K562 (cell line): ENCODE measurements around the gene SCO1. TPM values are rescaled to one million over a fixed set of nuclear protein-coding genes. Genes with fewer than 3 reads are reported as not detected.

ENCODE experiments used
- ATAC-seq: fragments of 200-7000 bp; cut with Tn5 transposase; 3 replicates; pipeline ENCODE4 v1.9.1; 2020; ENCODE audit warnings: moderate library complexity
- BruUV-seq: library from RNA; stranded (reverse); fragments of 400-500 nt; replicated peaks from 2 replicates; lab custom pipeline; 2021; lab: Mats Ljungman, UMichigan
- CTCF ChIA-PET: fragments of 300-600 bp; formaldehyde crosslinking; extraction: SDS; loops from one replicate; lab custom pipeline; 2021; ENCODE audit warnings: low intra/inter-chr PET ratio; lab: Yijun Ruan, JAX
- POLR2A ChIA-PET: fragments of 300-600, 350-650 bp; sonication (Branson Sonifier 250); formaldehyde crosslinking; extraction: SDS; loops from one replicate; lab custom pipeline; 2021; ENCODE audit warnings: antibody characterized with exemption, inconsistent platforms; lab: Yijun Ruan, JAX
- DNase-seq, 4 experiments: peaks; one replicate each; pipeline versions ENCODE4 v3.0.0 to v3.0.0-alpha.2; 2011 to 2018; ENCODE audit warnings: low spot score in 3 of 4, mixed read lengths in 3 of 4; ENCODE audit errors: extremely low read depth in 1 of 4
- FAIRE-seq: peaks from 2 replicates; lab custom pipeline; 2011; peaks lifted over from hg19 to GRCh38; lab: Jason Lieb, UNC
- H2AFZ ChIP-seq: 2 replicates; pipeline ENCODE4 v1.6.0; 2011; ENCODE audit warnings: low read depth, low read length, control low read depth, inconsistent platforms
- H3K27ac ChIP-seq: fragments of 200-600 bp; 3 replicates; pipeline ENCODE4 v1.8.0; 2011; ENCODE audit warnings: low read depth, mild to moderate bottlenecking, control low read depth, inconsistent platforms, low read length, moderate library complexity, mixed read lengths; ENCODE audit errors: extremely low read depth
- H3K27me3 ChIP-seq, 2 experiments: fragments of 300-600 bp in 1 of 2; 2 replicates in 1 of 2; 3 replicates in 1 of 2; pipeline versions ENCODE4 v1.6.0 to v1.8.0; 2011; ENCODE audit warnings: inconsistent platforms in 2 of 2, low read length in 2 of 2, mild to moderate bottlenecking in 1 of 2, mixed read lengths in 1 of 2, moderate library complexity in 1 of 2; ENCODE audit not compliant: control insufficient read depth in 2 of 2, insufficient read depth in 2 of 2
- H3K36me3 ChIP-seq: fragments of 300-600 bp; 3 replicates; pipeline ENCODE4 v1.8.0; 2011; ENCODE audit warnings: mild to moderate bottlenecking, low read length, inconsistent platforms; ENCODE audit not compliant: control insufficient read depth, insufficient read depth
- H3K4me1 ChIP-seq, 2 experiments: fragments of 200-600 bp in 1 of 2; replicated peaks in 1 of 2; 2 replicates in 1 of 2; 3 replicates in 1 of 2; pipeline versions ENCODE4 v1.5.1 to v1.8.0; 2011; ENCODE audit warnings: inconsistent platforms in 2 of 2, low read length in 2 of 2, mild to moderate bottlenecking in 1 of 2, mixed read lengths in 1 of 2, moderate library complexity in 1 of 2; ENCODE audit not compliant: control insufficient read depth in 2 of 2, insufficient read depth in 2 of 2
- H3K4me2 ChIP-seq: 2 replicates; pipeline ENCODE4 v1.6.1; 2011; ENCODE audit warnings: low read length, control low read depth, inconsistent platforms, mixed read lengths; ENCODE audit not compliant: insufficient read depth
- H3K4me3 ChIP-seq: fragments of 200-600 bp; sonication (generic), shearing (Covaris generic); 2 replicates; pipeline ENCODE4 v1.5.1; 2016; ENCODE audit warnings: control low read depth, inconsistent platforms
- H3K79me2 ChIP-seq: fragments of 200-600 bp; 3 replicates; pipeline ENCODE4 v1.8.0; 2011; ENCODE audit warnings: low read length, inconsistent platforms; ENCODE audit not compliant: control insufficient read depth, insufficient read depth
- H3K9ac ChIP-seq, 2 experiments: 2 replicates each; pipeline versions ENCODE4 v1.6.0 to v1.6.1; 2011; ENCODE audit warnings: low read depth in 2 of 2, low read length in 2 of 2, control low read depth in 1 of 2, inconsistent platforms in 1 of 2, mild to moderate bottlenecking in 1 of 2, mixed read lengths in 1 of 2; ENCODE audit not compliant: insufficient read depth in 1 of 2
- H3K9me1 ChIP-seq: one replicate; pipeline ENCODE4 v1.6.0; 2011; ENCODE audit warnings: inconsistent platforms, mild to moderate bottlenecking, low read length, moderate library complexity; ENCODE audit not compliant: control insufficient read depth, insufficient read depth
- H3K9me3 ChIP-seq: replicated peaks from 2 replicates; pipeline ENCODE4 v1.5.1; 2011; ENCODE audit warnings: low read depth, low read length, inconsistent platforms; ENCODE audit not compliant: control insufficient read depth, insufficient read depth
- H4K20me1 ChIP-seq: replicated peaks from 2 replicates; pipeline ENCODE4 v1.6.1; 2011; ENCODE audit warnings: low read length, inconsistent platforms, mixed read lengths; ENCODE audit not compliant: control insufficient read depth, insufficient read depth
- ESRRA ChIP-seq: fragments of 450-650 bp; IDR thresholded peaks from 2 replicates; pipeline ENCODE4 v1.6.1; 2014; ENCODE audit warnings: low read depth, mild to moderate bottlenecking, moderate library complexity, borderline replicate concordance
- HMGN3 ChIP-seq: IDR thresholded peaks from 2 replicates; pipeline ENCODE4 v1.6.1; 2011; ENCODE audit warnings: borderline replicate concordance, low read depth, mild to moderate bottlenecking, mixed read lengths, low read length; ENCODE audit not compliant: insufficient read length; ENCODE audit errors: extremely low read depth
- SP1 ChIP-seq: sonication (generic); formaldehyde crosslinking; IDR thresholded peaks from 2 replicates; pipeline ENCODE4 v1.8.1; 2022; ENCODE audit warnings: mild to moderate bottlenecking, missing genetic modification reagents
- ZFPM2 ChIP-seq: fragments of 250-450 bp; sonication (Bioruptor Pico); IDR thresholded peaks from 2 replicates; pipeline ENCODE4 v1.5.1; 2022; ENCODE audit warnings: mild to moderate bottlenecking
- ZFX ChIP-seq: sonication (generic); formaldehyde crosslinking; IDR thresholded peaks from 2 replicates; pipeline ENCODE4 v1.8.0; 2022; ENCODE audit warnings: mild to moderate bottlenecking, missing genetic modification reagents, moderate library complexity
- WGBS: fragments of 100-300 bp; shearing (Covaris generic); methylation state at CpG from one replicate; pipeline ENCODE4 v1.1.6; 2016; ENCODE audit warnings: low coverage, mixed read lengths; ENCODE audit not compliant: insufficient coverage; ENCODE audit errors: missing lambda C conversion rate; 5-methylcytosine and 5-hydroxymethylcytosine counted together
- in situ Hi-C: fragments of 300-500 bp; cut with MboI; formaldehyde crosslinking; loops from 4 replicates; pipeline ENCODE4 v1.15.0; 2018; ENCODE audit warnings: inconsistent platforms, mixed read lengths
- intact Hi-C: fragments of 100-400 bp; cut with micrococcal nuclease; formaldehyde crosslinking; loops from 2 replicates; pipeline ENCODE4 v1.14.2; 2022
- polyA plus RNA-seq, 8 experiments: library from polyadenylated mRNA; depleted of rRNA in 4 of 8; stranded (reverse) in 5 of 8; unstranded in 3 of 8; fragments of >200 nt; fragmentation: Nextera tagmentation in 2 of 8; fragmentation: Illumina TruSeq in 1 of 8; extraction: Ambion mirVana in 2 of 8; extraction: Trizol in 1 of 8; gene quantifications; 2 replicates each; pipeline versions ENCODE4 v1.2.1 to v1.2.3, GENCODE V29; 2011 to 2014; ENCODE audit warnings: inconsistent platforms in 1 of 8, missing spikeins in 1 of 8
- total RNA-seq, 7 experiments: library from RNA; depleted of rRNA in 6 of 7; stranded (reverse); fragments of >200 nt in 6 of 7; fragmentation: Illumina TruSeq in 2 of 7; extraction: Trizol in 2 of 7; gene quantifications; 2 replicates each; pipeline versions ENCODE4 v1.2.1 to v1.2.3, GENCODE V29; 2011 to 2021; ENCODE audit warnings: low replicate concordance in 1 of 7
- TF ChIP-seq, protein P1 (sequence below): IDR thresholded peaks from 3 replicates; pipeline ENCODE4 v1.6.1; 2011; ENCODE audit warnings: borderline replicate concordance, mild to moderate bottlenecking, moderate library complexity; ENCODE audit not compliant: insufficient read length; ENCODE audit errors: extremely low read depth
- TF ChIP-seq, protein P2 (sequence below): fragments of 450-650 bp; IDR thresholded peaks from 2 replicates; pipeline ENCODE4 v1.6.1; 2014; ENCODE audit warnings: low read depth, mild to moderate bottlenecking, moderate library complexity, borderline replicate concordance
- TF ChIP-seq, protein P3 (sequence below): IDR thresholded peaks from 2 replicates; pipeline ENCODE4 v1.6.1; 2012; ENCODE audit warnings: low read depth, low read length, improper control_type of control experiment, borderline replicate concordance
- TF ChIP-seq, protein P4 (sequence below): fragments of 250-450 bp; sonication (Bioruptor Pico); IDR thresholded peaks from 2 replicates; pipeline ENCODE4 v1.4.0; 2020; ENCODE audit warnings: borderline replicate concordance
- TF ChIP-seq, protein P5 (sequence below): fragments of 250-450 bp; sonication (Bioruptor Pico); IDR thresholded peaks from 2 replicates; pipeline ENCODE4 v1.8.0; 2022; ENCODE audit warnings: inconsistent platforms, mild to moderate bottlenecking, moderate library complexity, borderline replicate concordance

Gene SCO1
- total and polyA plus RNA-seq, 9 of the 15 experiments (the other 6 are each of a cell fraction or from before 2014, with no cell fraction given), result 7.1 to 40.9 (median 22.1) TPM

DNA sequence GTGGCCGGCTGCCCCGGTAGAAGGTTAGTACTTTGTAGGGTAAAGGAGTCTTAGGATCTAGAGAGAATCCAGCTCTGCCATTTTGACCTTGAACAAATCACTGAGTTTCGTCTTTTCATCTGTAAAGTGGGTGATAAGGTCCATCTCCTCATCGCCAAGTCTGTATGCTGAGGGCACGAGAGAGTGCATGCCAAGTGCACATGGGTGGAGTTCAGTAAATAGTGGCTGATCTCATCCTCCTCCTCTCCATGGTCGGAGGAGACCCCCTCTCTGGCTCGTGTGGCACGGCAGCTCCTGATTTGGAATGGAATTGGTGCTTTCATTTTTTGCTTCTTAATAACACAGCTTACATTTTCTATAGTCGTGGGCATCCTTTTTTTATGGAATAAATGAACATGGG is 70.9 kb downstream of the SCO1 start (continued):
- TF ChIP-seq, protein P1, sequence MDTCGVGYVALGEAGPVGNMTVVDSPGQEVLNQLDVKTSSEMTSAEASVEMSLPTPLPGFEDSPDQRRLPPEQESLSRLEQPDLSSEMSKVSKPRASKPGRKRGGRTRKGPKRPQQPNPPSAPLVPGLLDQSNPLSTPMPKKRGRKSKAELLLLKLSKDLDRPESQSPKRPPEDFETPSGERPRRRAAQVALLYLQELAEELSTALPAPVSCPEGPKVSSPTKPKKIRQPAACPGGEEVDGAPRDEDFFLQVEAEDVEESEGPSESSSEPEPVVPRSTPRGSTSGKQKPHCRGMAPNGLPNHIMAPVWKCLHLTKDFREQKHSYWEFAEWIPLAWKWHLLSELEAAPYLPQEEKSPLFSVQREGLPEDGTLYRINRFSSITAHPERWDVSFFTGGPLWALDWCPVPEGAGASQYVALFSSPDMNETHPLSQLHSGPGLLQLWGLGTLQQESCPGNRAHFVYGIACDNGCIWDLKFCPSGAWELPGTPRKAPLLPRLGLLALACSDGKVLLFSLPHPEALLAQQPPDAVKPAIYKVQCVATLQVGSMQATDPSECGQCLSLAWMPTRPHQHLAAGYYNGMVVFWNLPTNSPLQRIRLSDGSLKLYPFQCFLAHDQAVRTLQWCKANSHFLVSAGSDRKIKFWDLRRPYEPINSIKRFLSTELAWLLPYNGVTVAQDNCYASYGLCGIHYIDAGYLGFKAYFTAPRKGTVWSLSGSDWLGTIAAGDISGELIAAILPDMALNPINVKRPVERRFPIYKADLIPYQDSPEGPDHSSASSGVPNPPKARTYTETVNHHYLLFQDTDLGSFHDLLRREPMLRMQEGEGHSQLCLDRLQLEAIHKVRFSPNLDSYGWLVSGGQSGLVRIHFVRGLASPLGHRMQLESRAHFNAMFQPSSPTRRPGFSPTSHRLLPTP, result no peak

DNA sequence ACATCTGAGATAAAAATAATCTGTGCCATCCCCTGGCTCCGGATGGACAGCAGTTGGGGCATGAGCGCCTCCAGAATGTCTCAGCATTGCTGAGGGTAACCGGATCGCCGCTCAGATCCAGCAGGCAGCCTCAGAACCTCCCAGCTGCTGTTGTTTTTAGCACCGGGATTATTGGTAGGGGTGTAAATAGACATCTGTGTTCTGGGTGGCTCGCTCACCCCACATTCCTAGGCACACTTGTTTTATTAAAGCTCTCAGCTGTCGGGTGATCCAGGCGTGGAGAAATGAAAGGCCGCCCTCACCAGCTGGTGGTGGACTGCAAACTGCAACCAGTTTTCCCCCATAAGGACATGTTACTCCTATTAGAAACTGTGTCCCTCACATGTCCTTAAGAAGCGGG is 72.4 kb downstream of the SCO1 start:
- ChIA-PET POLR2A (no interaction called here), CTCF (interaction anchor here (0.7 kb wide), 1 partner anchor 1129 kb away, joined by 7 read pairs; no protein-coding TSS in a partner anchor)
- DNase-seq (no peak), ATAC-seq (no peak), FAIRE-seq (no peak)
- H3K9me3 ChIP-seq, result no peaks in the 10 kb centered on the region
- no peak overlapping the region for H2AFZ ChIP-seq
- H3K79me2 ChIP-seq, result no peaks in the 10 kb centered on the region
- BruUV-seq, result no TSS peak
- H3K9ac ChIP-seq, result no peak overlapping the region
- intact Hi-C loops, result no loop called here
- H3K4me3 ChIP-seq, result no peak overlapping the region
- no peak overlapping the region for H3K27ac ChIP-seq
- no peaks in the 10 kb centered on the region for H3K9me1 ChIP-seq
- no peaks in the 10 kb centered on the region for H3K36me3 ChIP-seq
- H4K20me1 ChIP-seq, result 0 out of 2 replicates have a peak, but pooled peaks cover 3% of the 10 kb centered on the region
- peaks cover 0 to 32% of the 10 kb centered on the region in 2 experiments; a peak in 4 of 5 replicates for H3K27me3 ChIP-seq
- no peaks in the 10 kb centered on the region for H3K4me1 ChIP-seq
- in situ Hi-C loops, result no loop called here
- 0% methylated on average over 11 of the region's 11 CpGs for WGBS
- H3K4me2 ChIP-seq, result no peak overlapping the region
- TF ChIP-seq ESRRA (no peak), SP1 (CRISPR knock-in tag) (no peak), ZFX (CRISPR knock-in tag) (no peak), ZFPM2 (no peak), HMGN3 (no peak)
- TF ChIP-seq, protein P2, sequence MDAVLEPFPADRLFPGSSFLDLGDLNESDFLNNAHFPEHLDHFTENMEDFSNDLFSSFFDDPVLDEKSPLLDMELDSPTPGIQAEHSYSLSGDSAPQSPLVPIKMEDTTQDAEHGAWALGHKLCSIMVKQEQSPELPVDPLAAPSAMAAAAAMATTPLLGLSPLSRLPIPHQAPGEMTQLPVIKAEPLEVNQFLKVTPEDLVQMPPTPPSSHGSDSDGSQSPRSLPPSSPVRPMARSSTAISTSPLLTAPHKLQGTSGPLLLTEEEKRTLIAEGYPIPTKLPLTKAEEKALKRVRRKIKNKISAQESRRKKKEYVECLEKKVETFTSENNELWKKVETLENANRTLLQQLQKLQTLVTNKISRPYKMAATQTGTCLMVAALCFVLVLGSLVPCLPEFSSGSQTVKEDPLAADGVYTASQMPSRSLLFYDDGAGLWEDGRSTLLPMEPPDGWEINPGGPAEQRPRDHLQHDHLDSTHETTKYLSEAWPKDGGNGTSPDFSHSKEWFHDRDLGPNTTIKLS, result no peak
- TF ChIP-seq, protein P3, sequence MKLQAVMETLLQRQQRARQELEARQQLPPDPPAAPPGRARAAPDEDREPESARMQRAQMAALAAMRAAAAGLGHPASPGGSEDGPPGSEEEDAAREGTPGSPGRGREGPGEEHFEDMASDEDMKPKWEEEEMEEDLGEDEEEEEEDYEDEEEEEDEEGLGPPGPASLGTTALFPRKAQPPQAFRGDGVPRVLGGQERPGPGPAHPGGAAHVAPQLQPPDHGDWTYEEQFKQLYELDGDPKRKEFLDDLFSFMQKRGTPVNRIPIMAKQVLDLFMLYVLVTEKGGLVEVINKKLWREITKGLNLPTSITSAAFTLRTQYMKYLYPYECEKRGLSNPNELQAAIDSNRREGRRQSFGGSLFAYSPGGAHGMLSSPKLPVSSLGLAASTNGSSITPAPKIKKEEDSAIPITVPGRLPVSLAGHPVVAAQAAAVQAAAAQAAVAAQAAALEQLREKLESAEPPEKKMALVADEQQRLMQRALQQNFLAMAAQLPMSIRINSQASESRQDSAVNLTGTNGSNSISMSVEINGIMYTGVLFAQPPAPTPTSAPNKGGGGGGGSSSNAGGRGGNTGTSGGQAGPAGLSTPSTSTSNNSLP, result no peak
- TF ChIP-seq, protein P4, sequence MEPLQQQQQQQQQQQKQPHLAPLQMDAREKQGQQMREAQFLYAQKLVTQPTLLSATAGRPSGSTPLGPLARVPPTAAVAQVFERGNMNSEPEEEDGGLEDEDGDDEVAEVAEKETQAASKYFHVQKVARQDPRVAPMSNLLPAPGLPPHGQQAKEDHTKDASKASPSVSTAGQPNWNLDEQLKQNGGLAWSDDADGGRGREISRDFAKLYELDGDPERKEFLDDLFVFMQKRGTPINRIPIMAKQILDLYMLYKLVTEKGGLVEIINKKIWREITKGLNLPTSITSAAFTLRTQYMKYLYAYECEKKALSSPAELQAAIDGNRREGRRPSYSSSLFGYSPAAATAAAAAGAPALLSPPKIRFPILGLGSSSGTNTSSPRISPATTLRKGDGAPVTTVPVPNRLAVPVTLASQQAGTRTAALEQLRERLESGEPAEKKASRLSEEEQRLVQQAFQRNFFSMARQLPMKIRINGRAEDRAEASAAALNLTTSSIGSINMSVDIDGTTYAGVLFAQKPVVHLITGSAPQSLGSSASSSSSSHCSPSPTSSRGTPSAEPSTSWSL, result no peak
- TF ChIP-seq, protein P5, sequence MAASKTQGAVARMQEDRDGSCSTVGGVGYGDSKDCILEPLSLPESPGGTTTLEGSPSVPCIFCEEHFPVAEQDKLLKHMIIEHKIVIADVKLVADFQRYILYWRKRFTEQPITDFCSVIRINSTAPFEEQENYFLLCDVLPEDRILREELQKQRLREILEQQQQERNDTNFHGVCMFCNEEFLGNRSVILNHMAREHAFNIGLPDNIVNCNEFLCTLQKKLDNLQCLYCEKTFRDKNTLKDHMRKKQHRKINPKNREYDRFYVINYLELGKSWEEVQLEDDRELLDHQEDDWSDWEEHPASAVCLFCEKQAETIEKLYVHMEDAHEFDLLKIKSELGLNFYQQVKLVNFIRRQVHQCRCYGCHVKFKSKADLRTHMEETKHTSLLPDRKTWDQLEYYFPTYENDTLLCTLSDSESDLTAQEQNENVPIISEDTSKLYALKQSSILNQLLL (CRISPR knock-in tag), result no peak
